GM21423 (cell line): ENCODE results near the gene DDX59.

Experiments
- ATAC-seq: cut with Tn5 transposase; IDR thresholded peaks from one replicate; pipeline ENCODE4 v1.9.1; 2021; ENCODE audit warnings: mild to moderate bottlenecking, moderate library complexity; ENCODE audit not compliant: unreplicated experiment

Gene DDX59

DNA sequence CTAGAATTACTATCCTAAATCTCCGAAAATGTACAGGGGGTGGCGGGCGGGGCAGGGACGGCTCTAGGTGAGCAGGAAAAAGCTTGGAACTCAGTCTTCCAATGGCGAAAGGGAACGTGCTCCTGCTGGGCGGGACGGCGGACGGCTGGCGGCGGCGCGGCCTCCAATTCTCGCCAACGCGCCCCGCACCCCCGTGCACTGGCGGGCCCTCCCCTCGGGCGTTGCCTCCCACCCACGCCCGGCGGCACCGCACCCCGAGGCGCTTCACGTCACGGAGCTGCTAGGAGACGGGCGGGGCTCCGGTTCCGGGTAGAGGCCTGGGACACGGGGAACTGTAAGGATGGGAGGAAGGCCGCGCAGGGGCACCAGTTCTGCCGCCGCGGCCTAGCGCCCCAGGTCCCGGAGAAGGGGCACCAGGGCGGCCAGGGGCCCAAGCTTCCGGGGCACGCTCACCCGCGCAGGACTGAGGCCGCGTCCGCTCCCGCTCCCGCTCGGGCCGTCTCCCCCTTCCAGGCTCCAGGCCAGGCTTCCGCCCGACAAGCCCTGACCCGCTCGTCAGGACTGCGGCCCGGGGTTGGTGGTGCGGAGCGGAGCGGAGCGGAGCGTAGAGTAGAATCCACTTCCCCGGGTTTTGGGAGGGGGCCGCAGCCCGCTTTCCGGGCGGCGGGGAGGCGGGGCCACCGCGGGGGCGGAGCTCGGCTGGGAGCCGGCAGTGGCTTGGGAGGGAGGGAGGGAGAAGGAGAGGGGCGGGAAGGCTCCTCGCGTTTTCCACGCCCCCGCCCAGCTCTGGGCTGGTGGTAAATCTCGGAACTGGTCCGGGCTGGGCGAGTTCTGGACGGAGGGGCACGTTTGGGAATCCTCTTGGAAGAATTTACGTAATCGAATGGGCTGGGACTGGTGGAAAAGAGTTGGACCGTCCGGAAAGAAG, at the start of gene DDX59:
DDX59 (minus strand) TSS at position 594 of the 928 bp plus-strand sequence. CDS start 3,167 bp downstream, outside the sequence.
- ATAC-seq, result peak; percentile 79

DNA sequence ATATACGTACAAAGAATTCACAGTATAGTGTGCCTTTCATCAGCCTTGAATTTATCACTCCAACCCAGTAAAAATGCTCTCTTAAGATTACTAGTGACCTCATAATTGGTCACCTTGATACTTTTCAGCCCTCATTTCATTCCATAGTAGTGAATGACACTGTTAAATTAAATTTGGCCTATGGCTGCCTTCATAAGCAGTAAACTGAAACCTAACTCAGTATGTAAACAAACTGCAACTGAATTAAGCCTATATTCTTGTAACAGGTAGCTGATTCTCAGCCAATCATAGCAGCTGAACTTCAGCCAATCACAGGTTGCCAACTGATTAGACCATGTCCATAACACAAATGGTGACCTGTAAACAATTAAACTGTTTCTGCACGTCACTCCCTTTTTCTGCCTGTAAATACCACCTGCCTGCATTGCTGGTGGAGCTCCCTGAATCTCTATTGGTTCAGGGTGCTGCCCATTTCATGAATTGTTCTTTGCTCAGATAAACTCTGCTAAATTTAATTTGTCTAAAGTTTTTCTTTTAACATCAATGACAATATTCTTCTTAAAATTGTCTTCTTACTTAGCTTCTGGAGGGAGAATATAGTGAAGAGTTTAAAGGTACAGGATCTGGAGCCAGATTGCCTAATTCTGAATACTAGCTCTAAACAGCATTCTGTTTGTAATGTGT, 44.9 kb upstream of the DDX59 start:
- ATAC-seq, result no peak

DNA sequence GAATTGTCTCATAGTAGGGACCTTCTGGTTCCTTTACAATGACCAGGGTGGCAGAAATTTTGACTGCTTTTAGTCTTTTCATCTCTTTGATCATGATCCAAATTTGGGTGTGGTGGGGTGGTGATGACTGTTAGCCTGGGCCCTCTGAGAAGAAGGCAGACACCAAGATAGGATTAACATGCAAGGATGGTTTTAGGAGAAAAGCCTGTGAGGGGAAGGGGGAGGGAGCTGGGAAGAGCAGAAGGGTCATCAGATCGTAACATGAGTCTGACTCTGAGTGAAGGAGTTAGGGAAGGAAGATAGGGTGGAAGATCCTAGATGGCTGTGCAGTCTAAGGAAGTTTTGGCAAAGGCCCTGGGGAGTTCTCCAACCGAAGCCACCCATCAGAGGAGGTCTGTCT, 40.5 kb upstream of the DDX59 start:
- no peak for ATAC-seq

DNA sequence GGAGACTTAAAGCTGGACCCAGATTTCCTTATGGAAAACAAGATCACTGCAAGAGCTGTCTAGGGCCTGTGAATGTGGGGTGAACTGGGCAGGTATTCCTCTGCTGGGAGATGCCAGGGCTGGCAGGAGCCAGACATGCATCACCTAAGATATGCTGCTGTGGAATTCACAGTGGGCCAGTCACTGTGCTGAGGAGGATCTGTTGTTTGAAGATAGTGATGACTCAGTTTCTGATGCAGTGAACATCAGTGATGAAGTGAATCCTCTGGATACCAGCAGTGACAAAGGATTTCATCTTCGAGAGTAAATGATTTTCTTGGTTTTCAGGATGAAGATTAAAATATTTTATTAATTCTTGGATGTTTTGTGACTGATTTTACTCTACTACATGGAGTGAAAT, 39.1 kb upstream of the DDX59 start:
- no peak for ATAC-seq

DNA sequence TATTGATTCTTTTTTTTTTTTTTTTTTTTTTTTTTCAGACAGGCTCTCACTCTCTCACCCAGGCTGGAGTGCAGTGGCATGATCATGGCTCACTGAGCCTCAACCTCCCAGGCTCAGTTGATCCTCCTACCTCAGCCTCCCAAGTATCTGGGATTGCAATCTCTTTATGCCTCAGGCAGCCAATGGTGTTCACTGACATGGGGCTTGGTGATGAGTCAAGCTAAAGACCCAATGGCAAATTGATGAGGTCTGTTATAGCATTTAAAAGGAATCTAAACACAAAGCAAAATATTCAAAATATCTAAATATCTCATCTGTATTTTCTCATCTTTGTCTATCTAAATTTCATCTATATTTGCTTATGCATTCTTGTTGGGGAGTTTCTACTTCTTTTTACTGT, 38.5 kb upstream of the DDX59 start:
- ATAC-seq, result no peak

DNA sequence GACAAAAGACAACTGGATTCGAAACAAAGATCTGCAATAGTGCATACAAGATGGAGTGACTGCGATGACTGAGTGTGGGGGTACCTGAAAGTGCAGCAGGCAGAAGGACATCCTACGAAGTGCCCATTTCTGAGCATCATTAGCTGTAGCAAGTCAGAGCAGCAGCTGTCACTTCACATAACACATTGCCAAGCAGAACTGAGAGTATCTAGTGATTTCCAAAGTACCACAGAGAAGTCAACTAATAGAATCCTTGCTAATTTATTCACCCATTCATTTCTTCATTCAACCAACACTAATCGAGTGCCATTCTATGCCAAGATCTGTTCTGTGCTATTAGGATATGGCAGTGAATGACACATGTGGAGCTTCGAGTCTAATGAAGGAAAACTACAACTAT, 37.4 kb upstream of the DDX59 start:
- ATAC-seq, result no peak

DNA sequence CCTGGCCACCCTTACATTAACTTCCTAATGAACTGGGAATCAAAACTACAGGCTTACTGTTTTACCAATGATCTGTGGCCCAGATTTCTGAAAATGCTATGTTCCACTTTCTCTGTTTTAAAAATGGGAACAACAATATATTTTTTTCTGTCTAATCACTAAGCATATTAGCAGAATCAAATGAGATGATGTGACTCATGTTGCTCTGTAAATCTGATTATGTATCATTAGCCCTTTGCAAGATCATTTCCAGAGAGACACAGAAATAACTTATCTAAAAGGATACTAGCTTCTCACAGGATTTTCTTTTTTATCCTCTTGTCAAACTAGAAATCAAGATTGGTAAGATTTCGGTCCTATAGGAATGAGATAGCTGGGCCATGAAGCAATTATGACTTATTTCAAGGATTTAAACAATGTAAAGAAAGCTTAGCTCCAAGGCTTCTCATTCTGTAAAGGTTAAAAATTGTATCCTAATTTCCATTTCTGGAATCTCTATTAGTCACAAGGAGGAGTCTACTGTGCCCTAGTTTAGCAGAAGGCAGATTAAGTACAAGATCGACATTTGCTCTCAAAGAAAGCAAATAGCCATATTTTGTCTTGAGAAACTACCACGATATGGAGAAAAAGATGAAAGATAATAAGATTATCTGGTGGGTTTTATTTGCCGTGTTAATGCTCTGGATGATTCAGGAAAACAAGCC, 36.6 kb upstream of the DDX59 start:
- no peak for ATAC-seq

DNA sequence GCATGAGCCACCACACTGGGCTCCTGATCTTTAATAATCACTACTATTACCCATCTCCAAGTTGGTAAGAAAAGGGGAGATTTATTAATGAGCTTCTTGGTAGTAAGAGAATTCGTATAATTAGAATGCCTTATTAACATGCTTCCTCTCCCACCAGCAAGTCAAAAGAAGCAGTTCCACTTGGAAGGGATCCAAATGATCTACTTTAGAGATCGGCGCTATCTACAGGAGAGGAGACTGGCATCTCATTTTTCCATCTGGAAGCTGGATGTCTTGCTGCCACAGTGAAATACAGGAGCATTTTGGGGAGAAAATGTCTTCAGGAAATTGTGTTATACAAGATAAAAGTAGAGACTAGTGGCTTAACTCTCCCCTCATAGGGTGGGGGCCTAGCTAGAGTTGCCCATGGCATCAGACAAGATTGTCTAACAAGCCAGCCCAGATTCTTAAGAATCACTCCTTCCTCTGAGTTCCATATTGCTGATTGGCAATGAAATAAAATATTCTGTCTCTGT, 35.3 kb upstream of the DDX59 start:
- no peak for ATAC-seq

DNA sequence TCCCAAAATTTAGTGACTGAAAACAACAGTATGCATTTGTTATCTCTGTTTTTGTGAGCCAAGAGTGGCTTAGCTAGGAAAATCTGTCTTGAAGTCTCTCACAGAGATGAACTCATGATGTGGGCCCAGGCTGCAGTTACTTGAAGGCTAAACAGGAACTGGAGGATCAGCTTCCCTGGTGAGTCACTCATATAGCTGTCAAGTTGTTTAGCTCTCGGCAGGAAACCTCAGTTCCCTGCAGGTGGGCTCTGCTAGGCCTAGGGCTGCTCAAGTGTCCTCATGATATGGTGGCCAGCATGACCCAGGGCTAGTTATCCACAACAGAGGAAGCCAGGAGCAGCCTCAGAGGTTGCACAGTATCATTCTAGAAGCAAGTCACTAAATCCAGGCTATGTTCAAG, 30.2 kb upstream of the DDX59 start:
- no peak for ATAC-seq

DNA sequence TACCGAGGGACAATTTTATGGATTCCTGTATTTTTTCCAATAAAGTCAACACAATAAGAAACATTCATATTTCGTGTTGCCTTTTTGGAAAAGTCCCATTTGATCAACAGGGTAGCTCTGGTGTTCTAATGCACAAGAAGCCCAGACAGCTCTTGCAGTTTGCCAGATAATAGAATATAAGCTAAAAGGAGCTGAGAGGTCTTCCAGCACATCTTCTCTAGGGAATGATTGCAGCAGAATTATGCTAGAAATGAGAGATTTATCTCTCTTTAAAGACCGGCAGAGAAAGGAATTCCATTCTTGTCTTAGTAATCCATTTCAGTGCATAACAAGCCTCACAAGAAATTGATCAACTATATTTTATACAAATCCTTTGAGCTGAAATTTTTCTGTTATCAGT, 25.0 kb upstream of the DDX59 start:
- ATAC-seq, result no peak

DNA sequence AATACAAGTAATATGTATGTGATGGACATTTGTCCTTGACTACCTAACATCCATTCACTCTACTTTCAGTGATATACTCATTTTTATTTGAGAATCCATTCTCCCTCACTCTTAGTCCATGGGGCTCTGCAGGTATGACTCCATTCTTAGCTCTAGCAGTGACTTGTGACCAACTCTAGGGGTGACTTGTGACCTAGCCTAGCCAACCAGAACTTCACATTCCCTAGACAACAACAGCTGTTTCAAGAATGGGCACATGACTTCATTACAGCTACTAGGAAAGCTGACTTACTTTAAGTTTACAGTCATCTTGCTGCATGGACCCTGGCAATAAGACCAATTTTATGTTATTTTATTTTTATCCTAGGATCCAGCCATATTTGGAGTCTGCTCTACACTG, 23.6 kb upstream of the DDX59 start:
- ATAC-seq, result no peak

DNA sequence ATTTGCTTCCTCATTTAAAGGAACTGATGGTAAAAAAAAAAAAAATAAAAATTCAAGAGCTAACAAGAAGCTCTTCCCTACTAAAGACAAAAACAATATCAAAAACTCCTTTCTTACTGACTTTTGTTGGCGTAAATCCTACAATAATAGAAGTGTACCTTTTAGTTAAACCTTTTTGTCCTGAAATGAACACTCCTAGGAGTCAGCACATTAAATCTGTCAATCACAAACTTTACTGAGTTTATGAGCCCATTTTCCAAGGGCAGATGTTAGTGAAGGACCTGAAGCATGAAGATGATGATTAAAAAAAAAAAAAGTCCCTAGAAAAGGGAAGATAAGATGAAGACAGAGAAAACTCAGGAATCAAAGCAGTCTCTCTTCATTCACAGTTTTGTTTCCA, 22.6 kb upstream of the DDX59 start:
- no peak for ATAC-seq

DNA sequence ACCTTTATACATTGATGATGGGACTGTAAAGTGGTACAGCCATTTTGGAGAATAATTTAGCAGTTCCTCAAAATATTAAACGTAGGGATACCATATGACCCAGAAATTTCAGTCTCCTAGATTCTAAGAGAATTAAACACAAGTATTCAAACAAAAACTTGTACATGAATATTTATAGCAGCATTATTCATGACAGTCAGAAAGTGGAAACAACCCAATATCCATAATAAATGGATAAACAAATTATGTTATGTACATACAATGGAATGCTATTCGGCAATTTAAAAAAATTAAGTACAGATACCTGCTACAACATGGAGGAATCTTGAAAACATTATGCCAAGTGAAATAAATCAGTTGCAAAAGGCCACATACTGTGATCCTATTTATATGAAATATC, 16.9 kb upstream of the DDX59 start:
- no peak for ATAC-seq

DNA sequence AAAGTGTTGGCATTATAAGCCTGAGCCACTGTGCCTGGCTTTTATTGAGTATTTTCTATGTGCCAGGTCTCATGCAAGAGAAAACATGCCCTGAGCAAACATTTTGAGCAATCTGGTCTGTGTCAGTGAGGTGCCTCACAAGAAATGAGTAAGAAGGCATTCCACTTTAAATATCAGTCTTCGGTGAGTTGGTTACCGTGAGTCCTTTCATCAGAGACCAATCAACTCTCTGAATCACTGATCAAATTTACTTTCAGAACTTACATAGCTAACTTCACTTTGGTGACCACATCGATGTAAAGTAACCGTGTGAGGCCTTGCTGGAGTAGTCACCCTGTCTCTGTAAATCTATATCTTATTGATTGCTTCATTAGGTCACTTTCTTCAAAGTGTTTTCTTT, 14.3 kb upstream of the DDX59 start:
- no peak for ATAC-seq

DNA sequence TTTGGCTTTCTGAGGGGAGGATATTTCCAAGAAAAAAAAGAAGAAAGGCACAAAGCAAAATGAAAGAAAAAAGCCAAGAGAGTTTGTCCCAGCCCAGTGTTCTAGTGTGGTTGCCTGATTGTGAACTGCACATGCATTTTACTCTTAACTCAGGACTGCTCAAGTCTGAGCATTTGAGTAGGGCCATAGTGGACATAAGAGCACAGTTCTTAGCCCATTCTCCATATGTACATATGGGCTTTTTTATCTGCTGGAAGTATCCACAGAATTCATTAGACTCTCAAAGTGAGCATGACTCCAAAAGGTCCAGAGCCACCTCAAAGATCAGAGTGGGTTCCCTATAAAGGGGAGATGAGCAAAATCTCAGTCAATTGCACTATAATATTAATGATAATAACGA, 13.6 kb upstream of the DDX59 start:
- no peak for ATAC-seq

DNA sequence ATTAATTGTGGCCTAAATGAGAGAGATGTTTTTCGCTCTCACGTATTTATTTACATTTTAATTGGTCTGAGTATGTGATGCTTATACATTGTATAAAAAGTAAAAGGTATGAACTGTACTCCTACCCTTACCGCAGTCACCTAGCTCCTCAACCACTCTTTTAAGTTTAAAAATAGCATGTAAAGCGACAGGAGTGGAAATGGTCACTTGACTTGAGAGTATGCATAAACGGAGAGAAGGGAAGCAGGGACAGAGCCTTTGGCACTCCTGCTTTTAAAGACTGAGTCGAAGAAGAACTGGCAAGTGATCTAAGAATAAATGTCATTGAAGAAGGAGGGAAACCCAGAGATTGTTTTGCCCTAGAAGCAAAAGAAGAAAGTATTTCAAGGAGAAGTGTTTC, 11.5 kb upstream of the DDX59 start:
- ATAC-seq, result no peak

DNA sequence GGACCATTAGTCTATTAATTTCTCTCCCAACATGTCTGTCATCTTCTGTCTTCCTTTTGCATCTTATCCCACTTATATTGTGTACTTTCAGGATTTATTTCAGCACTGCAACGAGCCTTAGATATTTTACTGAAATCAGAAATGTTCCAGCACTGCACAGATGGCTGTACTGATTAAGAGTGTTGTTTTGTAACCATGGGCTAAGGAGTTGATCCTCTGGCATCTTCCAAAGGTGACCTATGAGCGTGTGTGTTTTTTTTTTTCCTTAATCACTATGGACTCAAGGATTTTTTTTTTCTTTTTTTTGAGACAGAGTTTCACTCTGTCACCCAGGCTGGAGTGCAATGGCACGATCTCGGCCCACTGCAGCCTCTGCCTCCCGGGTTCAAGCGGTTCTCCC, 7.1 kb upstream of the DDX59 start:
- no peak for ATAC-seq

DNA sequence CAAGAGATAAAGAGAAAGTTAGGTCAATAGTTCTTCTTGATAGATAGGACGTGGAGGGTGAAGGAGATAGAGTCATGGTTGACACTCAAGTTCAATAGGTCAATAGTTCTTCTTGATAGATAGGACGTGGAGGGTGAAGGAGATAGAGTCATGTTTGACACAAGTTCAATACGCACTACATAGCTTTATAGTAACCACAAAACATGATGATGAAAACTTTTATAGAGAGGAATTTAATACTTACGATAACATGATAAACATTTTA, 5.8 kb upstream of the DDX59 start:
- no peak for ATAC-seq

DNA sequence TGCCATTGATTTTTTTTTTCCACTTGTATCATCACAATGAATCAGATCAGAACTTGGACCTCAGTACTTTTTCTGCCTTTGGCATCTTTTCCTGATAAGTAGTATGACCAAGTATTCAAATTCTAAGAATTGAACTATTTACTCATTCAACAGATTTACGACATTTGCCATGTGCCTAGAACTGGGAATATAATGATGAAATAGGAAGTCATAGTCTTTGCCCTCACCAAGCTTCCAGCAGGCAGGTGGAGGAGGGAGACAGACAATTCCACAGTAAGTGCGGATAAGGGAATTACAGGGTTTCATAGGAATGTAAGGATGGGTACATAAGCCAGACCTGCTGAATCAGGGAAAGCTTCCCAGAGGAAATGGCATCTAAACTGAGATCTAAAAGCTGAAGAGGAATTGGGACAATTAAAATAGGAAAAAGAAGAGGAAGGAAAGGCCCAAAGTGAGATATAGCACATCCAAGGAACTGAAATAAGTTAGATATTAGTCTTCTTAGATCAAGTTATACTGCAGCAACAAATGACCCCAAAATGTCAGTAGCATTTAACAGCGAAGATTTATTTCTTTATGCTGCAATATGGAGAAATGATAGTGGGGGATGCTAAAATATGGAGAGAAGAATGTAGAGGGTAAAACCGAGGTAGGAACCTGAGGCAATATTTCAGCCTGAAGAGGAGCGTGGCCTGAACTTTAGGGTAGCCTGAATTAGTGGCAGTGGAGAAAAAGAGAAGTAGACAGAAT, 5.3 kb upstream of the DDX59 start:
- no peak for ATAC-seq

DNA sequence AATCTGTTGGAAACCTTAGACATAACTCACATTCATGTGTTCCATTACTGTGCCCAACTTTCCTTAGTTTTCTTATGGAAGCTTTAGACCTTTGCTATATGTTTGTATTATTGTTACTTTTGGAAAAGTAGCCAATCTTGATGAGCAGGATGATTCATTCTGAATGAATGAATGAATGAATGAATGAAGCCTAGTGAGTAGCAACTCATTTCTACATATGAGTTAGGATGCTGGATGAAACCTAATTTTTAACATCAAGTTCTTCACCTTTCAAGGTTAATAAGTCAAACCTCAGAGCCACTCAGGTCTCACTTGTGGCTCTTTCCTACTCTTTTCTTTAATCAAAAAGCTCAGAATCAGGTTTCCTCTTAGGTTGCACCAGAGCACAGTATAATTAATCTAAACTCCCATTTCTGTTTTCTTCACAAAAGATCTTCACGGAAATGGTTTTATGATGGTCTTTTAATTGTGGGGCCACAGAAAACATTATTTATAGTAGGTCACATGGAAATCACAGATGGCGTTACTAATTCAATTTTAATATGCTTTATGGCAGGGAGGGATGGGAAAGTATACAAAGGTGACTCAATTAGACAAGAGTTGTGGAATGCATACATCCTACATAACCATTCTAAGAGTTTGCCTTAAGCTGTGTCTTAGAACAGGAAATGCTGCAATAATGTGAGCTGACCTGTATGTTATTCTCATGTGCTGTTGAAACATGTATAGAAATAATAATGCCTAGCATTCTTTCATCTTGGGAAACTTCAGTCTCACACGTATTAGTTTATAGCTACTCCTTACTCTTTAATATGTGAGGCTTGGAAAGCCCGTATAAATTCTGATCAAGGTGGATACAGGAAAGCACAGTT, 4.5 kb upstream of the DDX59 start:
- no peak for ATAC-seq
